Fibroblast of lung (primary cell): ENCODE measurements around the gene SORCS3. TPM values are rescaled to one million over a fixed set of nuclear protein-coding genes. Genes with fewer than 3 reads are reported as not detected.
"Not testable (repeated sequence)": the region's sequence is repeated elsewhere in the genome, so short reads cannot be mapped to it uniquely, and the experiment has no call there.

Experiments
- DNase-seq, 2 donors: peaks; one replicate each; pipeline versions ENCODE4 v3.0.0 to v3.0.0-alpha.2; 2010; ENCODE audit warnings: low read depth in 2 of 2
- H2AFZ ChIP-seq: 2 replicates; pipeline ENCODE4 v1.5.1; 2012; ENCODE audit warnings: low read length, control low read depth, inconsistent platforms
- H3K27ac ChIP-seq: 2 replicates; pipeline ENCODE4 v1.5.1; 2011; ENCODE audit warnings: low read length, control low read depth; ENCODE audit not compliant: insufficient read depth
- H3K27me3 ChIP-seq: 2 replicates; pipeline ENCODE4 v1.5.1; 2011; ENCODE audit warnings: mild to moderate bottlenecking, low read length; ENCODE audit not compliant: control insufficient read depth, insufficient read depth
- H3K36me3 ChIP-seq: 2 replicates; pipeline ENCODE4 v1.5.1; 2011; ENCODE audit warnings: low read length; ENCODE audit not compliant: control insufficient read depth, insufficient read depth
- H3K4me1 ChIP-seq: 2 replicates; pipeline ENCODE4 v1.5.1; 2011; ENCODE audit warnings: low read length; ENCODE audit not compliant: control insufficient read depth, insufficient read depth; ENCODE audit errors: extremely low read depth
- H3K4me2 ChIP-seq: 2 replicates; pipeline ENCODE4 v1.5.1; 2011; ENCODE audit warnings: low read length, control low read depth; ENCODE audit not compliant: insufficient read depth; ENCODE audit errors: extremely low read depth
- H3K4me3 ChIP-seq, 4 experiments: fragments of 200-600 bp in 1 of 4; sonication (generic) in 1 of 4; replicated peaks in 1 of 4; 2 replicates each; pipeline ENCODE4 v1.5.1; 2011 to 2016; ENCODE audit warnings: low read length in 4 of 4, low read depth in 3 of 4, mild to moderate bottlenecking in 3 of 4, control low read depth in 2 of 4, inconsistent platforms in 1 of 4, mixed read lengths in 1 of 4; ENCODE audit not compliant: insufficient read depth in 1 of 4; ENCODE audit errors: control extremely low read depth in 1 of 4
- H3K79me2 ChIP-seq: 2 replicates; pipeline ENCODE4 v1.5.1; 2012; ENCODE audit warnings: mild to moderate bottlenecking, low read length, inconsistent platforms; ENCODE audit not compliant: control insufficient read depth, insufficient read depth
- H3K9ac ChIP-seq: 2 replicates; pipeline ENCODE4 v1.5.1; 2011; ENCODE audit warnings: mild to moderate bottlenecking, low read length, control low read depth; ENCODE audit not compliant: insufficient read depth
- H3K9me3 ChIP-seq: 2 replicates; pipeline ENCODE4 v1.5.1; 2012; ENCODE audit warnings: low read depth, low read length; ENCODE audit not compliant: control insufficient read depth, insufficient read depth
- H4K20me1 ChIP-seq: 2 replicates; pipeline ENCODE4 v1.5.1; 2011; ENCODE audit warnings: low read length; ENCODE audit not compliant: control insufficient read depth, insufficient read depth; ENCODE audit errors: extremely low read depth
- EZH2 ChIP-seq: IDR thresholded peaks from 2 replicates; pipeline ENCODE4 v1.5.1; 2012; ENCODE audit warnings: low read length, control low read depth, mild to moderate bottlenecking; ENCODE audit errors: missing control alignments
- polyA plus RNA-seq, 2 donors: library from polyadenylated mRNA; depleted of rRNA in 1 of 2; stranded (reverse) in 1 of 2; unstranded in 1 of 2; fragments of >200 nt; gene quantifications; 2 replicates each; pipeline ENCODE4 v1.2.1, GENCODE V29; 2011 to 2012; ENCODE audit warnings: missing spikeins in 1 of 2
- total RNA-seq: library from RNA; depleted of rRNA; stranded (reverse); fragments of >200 nt; gene quantifications from 2 replicates; pipeline ENCODE4 v1.2.1, GENCODE V29; 2014
- TF ChIP-seq, protein P1 (sequence below), 2 donors: IDR thresholded peaks in 1 of 2; conservative IDR thresholded peaks in 1 of 2; 1 replicate in 1 of 2; 2 replicates in 1 of 2; pipeline ENCODE4 v1.5.1; 2011 to 2012; ENCODE audit warnings: low read length in 2 of 2, control low read depth in 1 of 2, inconsistent platforms in 1 of 2, low read depth in 1 of 2, mild to moderate bottlenecking in 1 of 2

Gene SORCS3
- total and polyA plus RNA-seq, 2 donors (not counting 1 experiment from before 2014, with no cell fraction given): not detected

DNA sequence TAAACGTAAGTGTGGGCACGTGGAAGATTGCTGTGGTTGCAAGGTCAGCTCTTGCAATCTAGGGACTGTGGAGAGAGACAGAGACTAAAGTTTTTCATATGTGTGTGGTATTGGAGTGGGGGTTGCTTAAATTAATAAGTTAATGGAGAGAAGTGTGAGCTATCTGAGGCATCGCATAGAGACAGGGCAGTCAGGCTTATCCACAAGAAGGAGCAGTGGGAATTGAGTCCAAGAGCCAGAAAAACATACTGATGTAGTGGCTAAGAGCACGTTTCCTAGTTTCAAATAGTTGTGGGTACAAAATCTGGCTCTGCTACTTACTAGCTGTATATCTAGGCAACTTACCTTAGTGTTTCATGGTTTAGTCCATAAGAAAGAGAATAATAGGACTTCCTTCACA lies 65.8 kb downstream of the SORCS3 start:
- TF ChIP-seq, protein P1, sequence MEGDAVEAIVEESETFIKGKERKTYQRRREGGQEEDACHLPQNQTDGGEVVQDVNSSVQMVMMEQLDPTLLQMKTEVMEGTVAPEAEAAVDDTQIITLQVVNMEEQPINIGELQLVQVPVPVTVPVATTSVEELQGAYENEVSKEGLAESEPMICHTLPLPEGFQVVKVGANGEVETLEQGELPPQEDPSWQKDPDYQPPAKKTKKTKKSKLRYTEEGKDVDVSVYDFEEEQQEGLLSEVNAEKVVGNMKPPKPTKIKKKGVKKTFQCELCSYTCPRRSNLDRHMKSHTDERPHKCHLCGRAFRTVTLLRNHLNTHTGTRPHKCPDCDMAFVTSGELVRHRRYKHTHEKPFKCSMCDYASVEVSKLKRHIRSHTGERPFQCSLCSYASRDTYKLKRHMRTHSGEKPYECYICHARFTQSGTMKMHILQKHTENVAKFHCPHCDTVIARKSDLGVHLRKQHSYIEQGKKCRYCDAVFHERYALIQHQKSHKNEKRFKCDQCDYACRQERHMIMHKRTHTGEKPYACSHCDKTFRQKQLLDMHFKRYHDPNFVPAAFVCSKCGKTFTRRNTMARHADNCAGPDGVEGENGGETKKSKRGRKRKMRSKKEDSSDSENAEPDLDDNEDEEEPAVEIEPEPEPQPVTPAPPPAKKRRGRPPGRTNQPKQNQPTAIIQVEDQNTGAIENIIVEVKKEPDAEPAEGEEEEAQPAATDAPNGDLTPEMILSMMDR (conservative IDR thresholded peaks at IDR 0.05 in 1 of 2, IDR thresholded peaks at IDR 0.05 in 1 of 2; ENCODE audit: low read depth in 1 of 2, low read length in 2 of 2): no peak
- no peak for TF ChIP-seq EZH2
- Histone ChIP-seq H3K27me3 (no peaks in the 10 kb centered on the region), H3K27ac (no peak overlapping the region), H3K4me2 (no peak overlapping the region), H3K9me3 (no peaks in the 10 kb centered on the region), H3K79me2 (no peaks in the 10 kb centered on the region), H3K4me1 (no peaks in the 10 kb centered on the region), H2AFZ (no peak overlapping the region), H4K20me1 (no peaks in the 10 kb centered on the region), H3K9ac (no peak overlapping the region), H3K4me3 (no peak overlapping the region), H3K36me3 (no peaks in the 10 kb centered on the region)
- DNase-seq: no peak

DNA sequence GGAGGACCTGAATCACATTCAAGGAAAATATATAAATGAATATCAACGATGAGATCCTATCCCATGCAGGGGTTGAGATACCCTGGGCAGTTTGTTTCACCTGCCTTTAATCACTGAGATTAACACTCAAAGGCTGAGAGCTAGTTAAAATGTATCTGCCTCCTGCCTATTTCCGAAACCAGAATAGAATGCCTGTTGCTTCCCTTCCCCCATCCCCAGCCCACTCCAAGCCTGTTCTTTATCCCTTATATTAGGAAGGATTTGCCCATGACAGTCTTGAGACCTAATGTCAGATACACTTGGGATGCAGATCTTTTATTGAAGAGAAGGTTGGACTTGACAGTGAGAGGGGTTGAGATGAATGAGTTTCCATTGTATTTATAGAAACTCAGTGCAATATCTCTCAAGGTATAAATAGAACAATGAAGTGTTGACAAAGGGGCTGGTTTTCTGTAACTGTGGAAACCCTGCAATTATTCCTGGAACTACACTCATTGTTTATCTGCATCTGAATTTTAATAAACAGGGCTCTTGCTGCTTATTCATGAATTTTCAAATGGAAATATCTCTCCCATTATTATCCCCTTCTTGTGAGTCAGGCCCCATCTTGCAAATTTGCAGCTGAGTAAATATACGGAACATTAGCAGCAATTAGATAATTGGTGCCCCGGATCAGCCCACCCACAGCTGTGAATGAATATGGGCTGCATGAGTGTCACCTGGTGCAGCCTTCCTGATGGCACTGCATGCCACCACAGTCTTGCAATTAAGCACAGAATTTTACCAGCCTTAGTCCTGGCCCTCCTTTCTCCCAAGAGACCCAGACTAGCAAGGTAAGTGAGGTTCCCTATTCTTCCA lies 66.7 kb downstream of the SORCS3 start:
- Histone ChIP-seq H3K79me2 (no peaks in the 10 kb centered on the region), H3K9ac (no peak overlapping the region), H3K4me1 (no peaks in the 10 kb centered on the region), H3K27ac (no peak overlapping the region), H3K9me3 (no peaks in the 10 kb centered on the region), H4K20me1 (no peaks in the 10 kb centered on the region), H2AFZ (no peak overlapping the region), H3K36me3 (no peaks in the 10 kb centered on the region), H3K4me2 (no peak overlapping the region), H3K27me3 (no peaks in the 10 kb centered on the region), H3K4me3 (no peak overlapping the region)
- DNase-seq: no peak
- no peak for TF ChIP-seq EZH2
- TF ChIP-seq, protein P1 (conservative IDR thresholded peaks at IDR 0.05 in 1 of 2, IDR thresholded peaks at IDR 0.05 in 1 of 2; ENCODE audit: low read depth in 1 of 2, low read length in 2 of 2): no peak

DNA sequence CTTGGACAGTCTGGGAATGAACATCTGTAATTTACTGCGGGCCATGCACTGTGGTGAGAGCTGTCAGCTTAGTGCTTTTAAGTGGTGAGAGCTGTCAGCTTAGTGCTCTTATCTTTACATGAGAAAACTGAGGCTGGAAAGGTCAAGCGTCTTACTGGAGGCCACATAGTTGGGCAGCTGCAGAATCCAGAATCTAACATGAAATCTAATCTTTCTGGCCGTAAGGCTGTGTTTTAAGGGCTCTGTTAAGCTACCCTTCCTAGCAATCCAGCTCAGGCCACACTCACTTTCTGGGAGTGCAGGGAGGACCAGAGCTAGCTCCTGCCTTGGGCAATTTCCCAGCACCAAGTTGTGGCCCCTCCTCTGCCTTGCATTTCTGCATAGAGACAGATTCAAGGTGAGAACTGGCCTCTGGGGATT lies 70.2 kb downstream of the SORCS3 start:
- H3K9ac ChIP-seq: no peak overlapping the region
- H3K79me2 ChIP-seq: no peaks in the 10 kb centered on the region
- H3K27me3 ChIP-seq: no peaks in the 10 kb centered on the region
- no peak overlapping the region for H3K4me2 ChIP-seq
- H4K20me1 ChIP-seq: no peaks in the 10 kb centered on the region
- H3K27ac ChIP-seq: no peak overlapping the region
- no peak overlapping the region for H2AFZ ChIP-seq
- TF ChIP-seq EZH2: no peak
- TF ChIP-seq, protein P1 (conservative IDR thresholded peaks at IDR 0.05 in 1 of 2, IDR thresholded peaks at IDR 0.05 in 1 of 2; ENCODE audit: low read depth in 1 of 2, low read length in 2 of 2): no peak
- H3K4me3 ChIP-seq: no peak overlapping the region
- no peaks in the 10 kb centered on the region for H3K4me1 ChIP-seq
- no peaks in the 10 kb centered on the region for H3K36me3 ChIP-seq
- H3K9me3 ChIP-seq: no peaks in the 10 kb centered on the region
- peak in 1 of 2 donors; percentile 16 for DNase-seq

DNA sequence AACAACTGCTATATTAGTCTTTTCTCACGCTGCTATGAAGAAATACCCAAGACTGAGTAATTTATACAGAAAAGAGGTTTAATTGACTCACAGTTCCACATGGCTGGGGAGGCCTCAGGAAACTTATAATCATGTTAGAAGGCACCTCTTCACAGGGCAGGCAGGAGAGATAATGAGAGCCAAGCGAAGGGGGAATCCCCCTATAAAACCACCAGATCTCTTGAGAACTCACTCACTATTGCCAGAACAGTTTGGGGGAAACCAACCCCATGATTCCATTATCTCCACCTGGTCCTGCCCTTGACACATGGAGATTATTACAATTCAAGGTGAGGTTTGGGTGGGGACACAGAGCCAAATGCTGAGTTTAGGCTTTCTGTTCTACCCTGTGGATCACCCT lies 89.5 kb downstream of the SORCS3 start:
- H3K4me3 ChIP-seq, H3K4me2 ChIP-seq, H3K9me3 ChIP-seq, DNase-seq, H3K79me2 ChIP-seq, H3K36me3 ChIP-seq, H2AFZ ChIP-seq, H3K27ac ChIP-seq, H3K27me3 ChIP-seq, H3K4me1 ChIP-seq, H4K20me1 ChIP-seq, H3K9ac ChIP-seq: not testable (repeated sequence)
